DOHH2 (cell line): ENCODE data around the gene AGO3.

ENCODE experiments used
- H3F3A ChIP-seq: fragments of 200-600 bp; sonication (generic), shearing (Covaris generic); 2 replicates; pipeline ENCODE4 v1.6.0; 2016; ENCODE audit warnings: antibody characterized with exemption, mild to moderate bottlenecking; ENCODE audit not compliant: control insufficient read depth, insufficient read depth
- H3K27ac ChIP-seq: fragments of 200-600 bp; sonication (generic); 2 replicates; pipeline ENCODE4 v1.5.1; 2014; ENCODE audit warnings: low read depth, mild to moderate bottlenecking, low read length, moderate library complexity
- H3K27me3 ChIP-seq: fragments of 200-600 bp; sonication (generic); 2 replicates; pipeline ENCODE4 v1.6.1; 2014; ENCODE audit warnings: mild to moderate bottlenecking, low read length, mixed read lengths; ENCODE audit not compliant: control insufficient read depth
- H3K36me3 ChIP-seq: fragments of 200-600 bp; sonication (generic); 2 replicates; pipeline ENCODE4 v1.6.1; 2014; ENCODE audit warnings: mild to moderate bottlenecking, low read length, moderate library complexity, mixed read lengths; ENCODE audit not compliant: control insufficient read depth
- H3K4me1 ChIP-seq: fragments of 200-600 bp; sonication (generic); 2 replicates; pipeline ENCODE4 v1.6.1; 2014; ENCODE audit warnings: mild to moderate bottlenecking, low read length, mixed read lengths; ENCODE audit not compliant: control insufficient read depth
- H3K4me2 ChIP-seq: fragments of 200-600 bp; sonication (generic); 2 replicates; pipeline ENCODE4 v1.6.0; 2014; ENCODE audit warnings: mild to moderate bottlenecking, low read length, moderate library complexity
- H3K4me3 ChIP-seq: fragments of 200-600 bp; sonication (generic); 2 replicates; pipeline ENCODE4 v1.5.1; 2014; ENCODE audit warnings: mild to moderate bottlenecking, low read length, mixed read lengths
- H3K79me2 ChIP-seq: fragments of 200-600 bp; sonication (generic); 2 replicates; pipeline ENCODE4 v1.6.1; 2014; ENCODE audit warnings: mild to moderate bottlenecking, low read length, mixed read lengths; ENCODE audit not compliant: control insufficient read depth
- H3K9me2 ChIP-seq: fragments of 200-600 bp; sonication (generic); replicated peaks from 2 replicates; pipeline ENCODE4 v1.6.1; 2014; ENCODE audit warnings: mild to moderate bottlenecking, low read length, mixed read lengths; ENCODE audit not compliant: control insufficient read depth
- H3K9me3 ChIP-seq: fragments of 200-600 bp; sonication (generic); 2 replicates; pipeline ENCODE4 v1.6.1; 2014; ENCODE audit warnings: antibody characterized with exemption, low read length, mixed read lengths; ENCODE audit not compliant: control insufficient read depth, insufficient read depth
- H4K20me1 ChIP-seq: fragments of 200-600 bp; sonication (generic); 2 replicates; pipeline ENCODE4 v1.6.0; 2014; ENCODE audit warnings: low read depth, mild to moderate bottlenecking, antibody characterized with exemption, low read length, moderate library complexity; ENCODE audit not compliant: control insufficient read depth, insufficient read depth
- EZH2phosphoT487 ChIP-seq: fragments of 200-600 bp; sonication (generic); IDR thresholded peaks from 2 replicates; pipeline ENCODE4 v1.6.1; 2017; ENCODE audit warnings: borderline replicate concordance, mild to moderate bottlenecking, antibody characterized with exemption, low read length, moderate library complexity, mixed read lengths
- TF ChIP-seq, protein P1 (sequence below): fragments of 200-600 bp; sonication (generic); IDR thresholded peaks from one replicate; pipeline ENCODE4 v1.5.1; 2014; ENCODE audit warnings: antibody characterized with exemption, mild to moderate bottlenecking, low read depth, low read length; ENCODE audit not compliant: poor library complexity, severe bottlenecking

Gene AGO3

DNA sequence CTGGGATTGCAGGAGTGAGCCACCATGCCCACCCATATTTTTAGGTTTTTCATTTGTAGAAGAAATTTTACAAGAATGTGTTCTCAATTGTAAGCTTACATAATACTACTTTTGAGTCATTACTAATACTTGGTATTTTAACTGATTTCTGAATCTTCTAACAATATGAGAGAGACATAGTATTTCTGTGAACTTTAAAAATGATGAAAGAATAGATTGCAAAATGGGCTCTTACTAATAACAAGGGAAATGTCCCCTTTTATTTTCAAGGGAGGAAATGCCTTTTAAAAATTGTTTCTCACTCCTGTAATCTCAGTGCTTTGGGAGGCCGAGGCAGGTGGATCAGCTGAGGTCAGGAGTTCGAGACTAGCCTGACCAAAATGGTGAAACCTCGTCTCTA is 5.9 kb downstream of the AGO3 start:
- no peak overlapping the region for H3K27ac ChIP-seq
- H4K20me1 ChIP-seq, result no peaks in the 10 kb centered on the region
- H3K4me1 ChIP-seq, result peaks cover 41% of the 10 kb centered on the region
- H3K9me3 ChIP-seq, result no peaks in the 10 kb centered on the region
- H3K4me2 ChIP-seq, result no peak overlapping the region
- H3K4me3 ChIP-seq, result no peak overlapping the region
- no peak for TF ChIP-seq EZH2phosphoT487
- TF ChIP-seq, protein P1, sequence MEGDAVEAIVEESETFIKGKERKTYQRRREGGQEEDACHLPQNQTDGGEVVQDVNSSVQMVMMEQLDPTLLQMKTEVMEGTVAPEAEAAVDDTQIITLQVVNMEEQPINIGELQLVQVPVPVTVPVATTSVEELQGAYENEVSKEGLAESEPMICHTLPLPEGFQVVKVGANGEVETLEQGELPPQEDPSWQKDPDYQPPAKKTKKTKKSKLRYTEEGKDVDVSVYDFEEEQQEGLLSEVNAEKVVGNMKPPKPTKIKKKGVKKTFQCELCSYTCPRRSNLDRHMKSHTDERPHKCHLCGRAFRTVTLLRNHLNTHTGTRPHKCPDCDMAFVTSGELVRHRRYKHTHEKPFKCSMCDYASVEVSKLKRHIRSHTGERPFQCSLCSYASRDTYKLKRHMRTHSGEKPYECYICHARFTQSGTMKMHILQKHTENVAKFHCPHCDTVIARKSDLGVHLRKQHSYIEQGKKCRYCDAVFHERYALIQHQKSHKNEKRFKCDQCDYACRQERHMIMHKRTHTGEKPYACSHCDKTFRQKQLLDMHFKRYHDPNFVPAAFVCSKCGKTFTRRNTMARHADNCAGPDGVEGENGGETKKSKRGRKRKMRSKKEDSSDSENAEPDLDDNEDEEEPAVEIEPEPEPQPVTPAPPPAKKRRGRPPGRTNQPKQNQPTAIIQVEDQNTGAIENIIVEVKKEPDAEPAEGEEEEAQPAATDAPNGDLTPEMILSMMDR, result no peak
- peaks cover 5% of the 10 kb centered on the region; the same call in 1 of the 2 replicates for H3K36me3 ChIP-seq
- peaks cover 98% of the 10 kb centered on the region for H3K79me2 ChIP-seq
- H3K27me3 ChIP-seq, result no peaks in the 10 kb centered on the region
- no peaks in the 10 kb centered on the region for H3F3A ChIP-seq
- H3K9me2 ChIP-seq, result no peaks in the 10 kb centered on the region

DNA sequence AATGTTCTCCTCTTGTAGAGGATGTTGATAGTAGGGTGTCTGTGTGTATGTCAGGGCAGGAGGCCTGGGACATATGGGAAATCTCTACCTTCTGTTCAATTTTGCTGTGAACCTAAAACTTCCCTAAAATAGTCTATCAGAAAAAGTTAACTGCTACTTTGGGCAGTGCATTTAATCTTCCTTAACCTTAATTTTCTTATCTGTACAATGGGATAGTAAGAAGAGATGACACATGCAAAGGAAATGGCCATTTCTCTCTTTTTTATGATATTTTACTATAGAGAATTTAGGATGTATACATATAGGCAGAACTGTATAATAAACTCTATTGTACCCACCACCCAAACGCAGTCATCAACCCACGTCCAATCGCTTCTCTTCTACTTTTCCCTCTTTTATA is 8.6 kb downstream of the AGO3 start:
- Histone ChIP-seq H3K27ac (no peak overlapping the region), H3K4me2 (no peak overlapping the region), H3K9me3 (no peaks in the 10 kb centered on the region), H3K4me1 (peaks cover 27% of the 10 kb centered on the region), H3K27me3 (no peaks in the 10 kb centered on the region), H3K9me2 (no peaks in the 10 kb centered on the region), H3F3A (no peaks in the 10 kb centered on the region), H4K20me1 (no peaks in the 10 kb centered on the region), H3K36me3 (peaks cover 2% of the 10 kb centered on the region; the same call in 1 of the 2 replicates), H3K79me2 (peaks cover 95% of the 10 kb centered on the region), H3K4me3 (no peak overlapping the region)
- TF ChIP-seq, protein P1, result no peak
- TF ChIP-seq EZH2phosphoT487, result no peak

DNA sequence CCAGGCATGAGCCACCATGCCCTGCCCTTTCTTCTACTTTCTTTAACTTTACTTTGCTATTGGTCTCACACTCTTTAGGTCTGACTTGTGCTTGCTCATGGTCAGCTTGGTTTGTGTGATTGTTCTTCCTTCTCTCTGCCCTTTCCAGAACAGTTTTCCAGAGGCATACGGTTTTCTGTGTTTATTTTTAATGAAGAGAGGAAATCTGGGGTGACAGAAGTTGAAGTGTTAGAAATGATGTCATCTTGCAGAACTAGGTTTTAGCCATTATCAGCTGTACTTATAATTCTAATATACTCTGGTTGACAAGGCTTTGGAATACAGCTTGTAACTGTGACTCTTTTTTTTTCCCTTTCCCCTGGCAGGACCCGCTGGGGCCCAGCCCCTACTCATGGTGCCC is 14.4 kb downstream of the AGO3 start:
- no peaks in the 10 kb centered on the region for H3K9me3 ChIP-seq
- H3K27ac ChIP-seq, result no peak overlapping the region
- H4K20me1 ChIP-seq, result no peaks in the 10 kb centered on the region
- no peaks in the 10 kb centered on the region for H3K9me2 ChIP-seq
- H3K4me1 ChIP-seq, result peaks cover 13% of the 10 kb centered on the region
- no peaks in the 10 kb centered on the region for H3F3A ChIP-seq
- no peaks in the 10 kb centered on the region for H3K27me3 ChIP-seq
- no peak for TF ChIP-seq EZH2phosphoT487
- TF ChIP-seq, protein P1, result no peak
- peaks cover 64% of the 10 kb centered on the region for H3K79me2 ChIP-seq
- H3K4me3 ChIP-seq, result no peak overlapping the region
- H3K36me3 ChIP-seq, result peaks cover 13% of the 10 kb centered on the region
- no peak overlapping the region for H3K4me2 ChIP-seq
